NB4 (cell line): ENCODE data around the gene CTTN.

Experiments used
- DNase-seq: peaks from one replicate; pipeline ENCODE4 v3.0.0; 2010; ENCODE audit warnings: low read depth
- H3K4me3 ChIP-seq: one replicate; pipeline ENCODE4 v1.5.1; 2011; ENCODE audit warnings: mild to moderate bottlenecking, low read depth, low read length, moderate library complexity
- CTCF ChIP-seq: IDR thresholded peaks from one replicate; pipeline ENCODE4 v1.5.1; 2012; ENCODE audit warnings: low read depth, low read length
- MAX ChIP-seq: IDR thresholded peaks from 2 replicates; pipeline ENCODE4 v1.6.1; 2011; ENCODE audit warnings: low read depth, low read length
- MYC ChIP-seq: IDR thresholded peaks from 2 replicates; pipeline ENCODE4 v1.6.1; 2011; ENCODE audit warnings: low read depth, low read length
- POLR2A ChIP-seq: IDR thresholded peaks from 2 replicates; pipeline ENCODE4 v1.6.1; 2011; ENCODE audit warnings: mild to moderate bottlenecking; ENCODE audit not compliant: insufficient read length; ENCODE audit errors: extremely low read depth

The CTTN gene

GRCh38 chr11:70414341-70415100 is 16.2 kb downstream of the CTTN start:
- no peak overlapping the region for H3K4me3 ChIP-seq
- TF ChIP-seq MAX = no peak
- no peak for TF ChIP-seq MYC
- no peak for TF ChIP-seq CTCF
- TF ChIP-seq POLR2A = no peak
- peak; percentile 38 for DNase-seq

GRCh38 chr11:70415191-70415590 is 16.9 kb downstream of the CTTN start:
- DNase-seq = no peak
- TF ChIP-seq POLR2A (no peak), MYC (no peak), CTCF (peak; percentile 13), MAX (no peak)
- no peak overlapping the region for H3K4me3 ChIP-seq

- no peak for TF ChIP-seq POLR2A
- TF ChIP-seq MYC = no peak; the same call in none of the 2 replicates
- no peak for TF ChIP-seq MAX
- no peak for TF ChIP-seq CTCF
- H3K4me3 ChIP-seq = no peak overlapping the region
- peak; percentile 91 for DNase-seq
Observed at GRCh38 chr11:70415642-70416395, 17.5 kb downstream of the CTTN start.

GRCh38 chr11:70416881-70417280 is 18.6 kb downstream of the CTTN start:
- DNase-seq = no peak
- no peak overlapping the region for H3K4me3 ChIP-seq
- no peak for TF ChIP-seq MAX

- no peak overlapping the region for H3K4me3 ChIP-seq
- no peak for DNase-seq
- TF ChIP-seq MAX = no peak
- no peak for TF ChIP-seq MYC
- no peak for TF ChIP-seq POLR2A
- no peak for TF ChIP-seq CTCF
Observed at GRCh38 chr11:70418130-70418529, 19.8 kb downstream of the CTTN start.

- TF ChIP-seq MAX (no peak), MYC (no peak), POLR2A (no peak), CTCF (no peak)
- H3K4me3 ChIP-seq = no peak overlapping the region
- DNase-seq = no peak
Observed at GRCh38 chr11:70419307-70420007, 21.1 kb downstream of the CTTN start.
